Measurements from ENCODE around the gene ZNF385C.
"Not testable (repeated sequence)": the region's sequence is repeated elsewhere in the genome, so short reads cannot be mapped to it uniquely, and the experiment has no call there.

The ZNF385C gene

GRCh38 chr17:42016941-42017865 is 81.1 kb downstream of the ZNF385C start, which contains the start of gene DNAJC7:
Gene DNAJC7 (minus strand): TSS chr17:42017439. CDS start chr17:42017416, 23 bp downstream.
- DNase-seq: peak; percentile 80 to 87 (median 84)

GRCh38 chr17:42016411-42016831 is 81.9 kb downstream of the ZNF385C start:
- peak in 1 of 4 experiments; percentile 6 for DNase-seq

- not testable (repeated sequence) for DNase-seq
Observed at GRCh38 chr17:42013740-42014139, 84.5 kb downstream of the ZNF385C start.

DNA sequence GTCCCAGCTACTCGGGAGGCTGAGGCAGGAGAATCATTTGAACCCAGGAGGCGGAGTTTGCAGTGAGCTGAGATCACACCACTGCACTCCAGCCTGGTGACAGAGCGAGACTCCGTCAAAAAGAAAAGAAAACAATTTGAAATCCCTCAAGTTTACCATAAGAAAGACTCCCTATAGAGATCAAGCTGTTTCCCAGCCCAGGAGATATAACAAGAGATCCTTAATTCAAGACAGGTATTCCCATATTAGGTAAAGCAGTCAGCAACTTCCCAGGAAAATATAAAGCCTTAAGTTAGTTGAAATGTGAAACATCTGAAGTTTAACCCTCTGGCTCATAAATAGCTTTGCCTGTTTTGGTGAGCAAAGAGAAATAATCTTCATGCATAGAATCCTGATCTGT is 85.9 kb downstream of the ZNF385C start:
- not testable (repeated sequence) for DNase-seq

GRCh38 chr17:42010898-42011516 is 87.3 kb downstream of the ZNF385C start:
- DNase-seq: no peak

DNA sequence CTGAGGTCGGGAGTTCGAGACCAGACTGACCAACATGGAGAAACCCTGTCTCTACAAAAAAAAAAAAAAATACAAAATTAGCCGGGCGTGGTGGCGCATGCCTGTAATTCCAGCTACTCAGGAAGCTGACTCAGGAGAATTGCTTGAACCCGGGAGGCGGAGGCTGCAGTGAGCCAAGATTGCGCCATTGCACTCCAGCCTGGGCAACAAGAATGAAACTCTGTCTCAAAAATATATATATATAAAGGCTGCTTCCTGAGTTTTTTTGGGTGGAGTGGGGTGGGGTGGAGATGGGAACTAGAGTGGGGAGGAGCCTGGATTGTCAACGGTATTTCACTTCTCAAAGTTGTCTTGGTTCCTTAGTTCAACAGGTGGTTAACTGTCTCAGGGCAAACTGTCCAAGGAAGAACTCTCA is 88.0 kb downstream of the ZNF385C start:
- DNase-seq: not testable (repeated sequence)

- DNase-seq: no peak
Observed at GRCh38 chr17:42009170-42009569, 89.1 kb downstream of the ZNF385C start.

- no peak for DNase-seq
Observed at GRCh38 chr17:42005166-42005565, 93.1 kb downstream of the ZNF385C start.

DNA sequence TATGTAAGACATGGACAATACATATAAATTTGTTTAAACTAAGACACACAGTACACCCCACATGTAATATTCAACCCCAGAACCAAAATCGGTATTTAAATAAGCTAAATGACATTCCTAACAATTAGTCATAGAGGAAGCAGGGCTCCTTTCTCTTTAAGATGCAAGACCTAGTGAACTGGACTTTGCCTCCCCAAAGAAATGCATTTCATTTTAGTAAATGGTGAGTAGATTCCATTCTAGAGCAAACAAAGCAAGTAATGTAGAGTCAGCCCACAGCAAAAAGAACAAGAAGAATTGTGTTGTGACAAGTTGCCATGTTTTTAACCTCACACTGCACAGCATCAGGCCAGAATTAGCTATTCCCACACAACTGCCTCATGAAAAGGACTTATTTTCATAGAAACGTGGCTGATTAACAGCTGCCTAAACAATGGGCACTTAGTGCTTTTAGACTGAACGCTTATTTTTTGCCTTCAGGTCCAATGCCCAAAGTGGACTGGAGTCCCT is 95.4 kb downstream of the ZNF385C start:
- DNase-seq: no peak

- DNase-seq: no peak
Observed at GRCh38 chr17:42002175-42002791, 96.0 kb downstream of the ZNF385C start.

- DNase-seq: no peak
Observed at GRCh38 chr17:42001729-42002128, 96.5 kb downstream of the ZNF385C start.

DNA sequence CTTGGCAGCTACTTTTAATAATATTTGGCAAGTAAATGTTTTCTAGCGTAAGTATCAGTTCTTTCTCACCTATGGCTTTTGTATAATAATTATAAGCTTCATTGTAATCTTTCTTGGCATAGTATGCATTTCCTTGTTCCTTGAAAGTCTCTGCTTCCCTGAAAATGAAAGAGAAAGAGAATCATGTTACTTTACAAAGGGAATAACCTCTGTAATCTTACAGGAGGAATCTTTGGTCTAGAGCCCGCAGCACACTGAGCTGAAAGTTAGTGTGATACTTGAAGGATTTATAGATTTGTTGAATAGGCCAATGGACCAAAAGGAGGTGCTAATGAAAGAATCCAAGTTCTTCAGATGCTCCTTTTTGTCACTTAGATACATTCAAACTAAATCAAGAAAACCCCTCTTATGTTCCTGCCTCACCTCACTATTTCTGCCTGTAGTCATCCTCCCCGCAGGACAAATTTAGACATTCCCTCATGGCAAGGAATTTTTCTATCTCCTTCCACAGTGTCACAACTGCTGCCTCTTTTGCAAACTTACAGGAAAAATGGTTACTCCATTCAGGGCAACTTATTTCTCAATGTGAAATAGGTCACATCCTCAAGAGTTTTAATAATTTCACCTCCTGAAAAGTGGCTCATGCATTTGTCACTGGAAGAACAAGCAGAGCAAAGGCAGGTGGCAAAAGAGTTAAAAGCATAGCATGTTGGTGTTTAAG is 97.7 kb downstream of the ZNF385C start:
- DNase-seq: no peak

- DNase-seq: no peak
Observed at GRCh38 chr17:41998497-41998896, 99.8 kb downstream of the ZNF385C start.

DNA sequence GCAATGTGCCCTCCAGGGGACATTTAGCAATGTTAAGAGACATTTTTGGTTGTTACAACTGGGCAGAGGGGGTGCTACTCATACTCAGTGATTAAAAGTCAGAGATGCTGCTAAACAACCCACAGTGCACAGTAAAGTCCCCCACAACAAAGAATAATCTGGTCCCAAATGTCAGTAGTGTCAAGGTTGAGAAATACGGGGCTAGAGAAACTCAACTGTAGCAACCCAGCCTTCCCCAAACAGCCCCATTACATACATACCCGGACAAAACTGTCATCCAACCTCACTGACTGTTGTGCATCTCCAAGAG is 101.5 kb downstream of the ZNF385C start:
- DNase-seq: no peak

DNA sequence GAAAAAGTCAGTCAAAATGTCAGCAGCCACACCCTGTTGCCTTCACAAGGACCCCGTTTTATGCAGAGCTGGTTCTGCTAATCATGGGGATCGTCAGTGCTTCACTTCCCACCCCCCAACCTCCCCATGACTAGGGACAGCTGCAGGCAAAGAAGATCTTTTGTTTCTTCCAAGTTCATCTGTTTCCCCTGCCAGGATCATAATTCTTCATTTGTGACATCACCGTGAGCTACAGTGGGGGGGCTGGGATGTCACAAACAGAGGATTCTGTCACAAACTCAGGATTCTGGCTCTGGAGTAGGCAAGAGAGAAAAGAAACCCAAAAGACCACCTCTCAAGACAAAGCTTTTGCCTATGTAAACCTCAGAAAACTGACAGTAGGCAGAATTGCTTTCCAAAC is 105.7 kb downstream of the ZNF385C start:
- no peak for DNase-seq

DNA sequence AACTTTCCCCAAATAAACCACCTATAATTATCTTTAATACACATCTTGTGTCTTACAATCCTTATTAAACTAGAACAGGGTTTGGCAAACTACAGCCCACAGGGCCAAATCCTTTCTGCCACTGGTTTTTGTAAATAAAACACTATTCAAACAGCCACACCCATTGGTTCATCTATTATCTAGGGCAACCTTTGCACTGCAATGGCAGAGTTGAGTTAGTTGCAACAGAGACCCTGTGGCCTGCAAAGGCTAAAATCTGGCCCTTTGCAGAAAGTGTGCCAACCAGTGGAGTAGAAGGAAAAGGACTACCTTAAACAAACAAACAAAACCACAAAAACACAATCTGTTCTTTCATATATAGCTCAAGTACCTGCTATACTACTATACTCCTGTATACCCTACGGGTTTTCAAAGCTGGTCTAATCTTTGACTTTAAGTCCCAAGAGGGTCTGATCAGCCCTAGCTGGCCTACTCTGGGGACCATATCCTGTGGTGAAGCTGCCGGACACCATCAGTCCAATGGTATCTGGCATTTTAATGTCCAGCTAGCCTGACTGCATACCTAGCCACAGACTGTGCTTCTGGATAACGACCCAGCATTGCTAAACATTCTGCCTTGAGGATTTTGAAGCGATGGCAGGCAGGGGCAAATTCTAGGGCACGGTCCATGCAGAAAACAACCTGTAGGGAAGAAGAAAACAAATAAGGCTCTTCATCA is 108.4 kb downstream of the ZNF385C start:
- DNase-seq: no peak

GRCh38 chr17:41988418-41988817 is 109.9 kb downstream of the ZNF385C start:
- no peak for DNase-seq

GRCh38 chr17:41987642-41988041 is 110.6 kb downstream of the ZNF385C start:
- no peak for DNase-seq

GRCh38 chr17:41986634-41987033 is 111.6 kb downstream of the ZNF385C start:
- no peak for DNase-seq

DNA sequence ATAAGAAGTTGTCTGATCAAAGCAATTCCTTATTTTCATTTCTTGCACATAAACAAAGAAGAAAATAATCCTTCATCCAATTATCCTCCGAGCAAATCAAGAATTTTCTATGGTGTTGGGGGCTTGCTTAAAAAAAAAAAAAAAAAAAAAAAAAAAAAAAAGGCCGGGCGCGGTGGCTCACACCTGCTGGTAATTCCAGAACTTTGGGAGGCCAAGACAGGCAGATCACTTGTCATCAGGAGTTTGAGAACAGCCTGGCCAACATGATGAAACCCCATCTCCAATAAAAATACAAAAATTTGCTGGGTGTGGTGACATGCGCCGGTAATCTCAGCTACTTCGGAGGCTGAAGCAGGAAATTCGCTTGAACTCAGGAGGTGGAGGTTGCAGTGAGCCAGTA is 112.4 kb downstream of the ZNF385C start:
- DNase-seq: no peak

GRCh38 chr17:41984454-41984853 is 113.8 kb downstream of the ZNF385C start:
- no peak for DNase-seq

All from activated naive CD4-positive, alpha-beta T cell (primary cell).